NCI-H526 treated with DMSO at 0.1 percent for 48 hours (cell line): ENCODE measurements around the gene EMC9.

Experiments used
- DNase-seq: peaks from one replicate; lab custom pipeline; 2025; lab: John Stamatoyannopoulos, UW

The EMC9 gene

DNA sequence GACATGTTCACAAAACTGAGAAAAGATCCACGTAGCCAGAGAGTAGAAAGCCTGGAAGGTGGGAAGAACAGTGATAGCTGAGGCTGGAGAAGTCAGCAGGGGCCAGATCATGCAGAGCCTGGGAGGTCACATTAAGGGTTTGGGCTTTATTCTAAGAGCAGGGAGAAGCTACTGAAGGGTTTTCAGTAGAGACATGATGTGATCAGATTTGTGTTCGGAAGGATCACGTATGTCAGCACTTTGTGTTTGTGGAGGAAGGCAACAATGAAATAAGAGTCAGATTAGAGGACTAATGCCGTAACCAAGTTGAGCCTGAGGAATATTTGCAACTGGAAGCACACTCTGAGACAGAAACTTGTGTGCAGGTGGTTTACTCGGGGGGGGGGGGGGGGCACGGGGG is 51.5 kb downstream of the EMC9 start:
- DNase-seq = no peak
